HG03064 (cell line): ENCODE results near the gene IGSF6.
"Not testable (repeated sequence)": the region's sequence is repeated elsewhere in the genome, so short reads cannot be mapped to it uniquely, and the experiment has no call there.

Experiments used
- ATAC-seq: cut with Tn5 transposase; IDR thresholded peaks from one replicate; pipeline ENCODE4 v1.9.1; 2021; ENCODE audit warnings: low read depth; ENCODE audit not compliant: unreplicated experiment

IGSF6 gene

DNA sequence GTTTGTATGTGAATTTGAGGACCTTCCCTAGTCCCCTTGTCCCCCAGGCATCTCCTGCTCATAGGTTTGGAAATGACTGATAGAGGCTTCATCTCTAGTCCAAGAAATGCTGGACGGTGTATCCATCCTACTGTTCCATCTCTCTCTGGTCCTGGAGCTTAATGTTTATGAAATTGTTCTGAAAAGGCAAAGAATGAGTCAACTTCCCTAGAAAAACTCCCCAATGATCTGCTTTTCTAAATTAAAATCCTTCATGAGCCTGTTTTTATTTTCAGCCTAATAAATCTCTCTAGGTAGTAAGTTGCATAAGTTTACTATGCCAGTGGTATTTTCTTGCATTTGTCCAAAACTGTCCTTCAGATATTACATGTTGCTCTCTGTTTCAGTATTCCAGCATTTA lies 2.1 kb upstream of the IGSF6 start:
- no peak for ATAC-seq

DNA sequence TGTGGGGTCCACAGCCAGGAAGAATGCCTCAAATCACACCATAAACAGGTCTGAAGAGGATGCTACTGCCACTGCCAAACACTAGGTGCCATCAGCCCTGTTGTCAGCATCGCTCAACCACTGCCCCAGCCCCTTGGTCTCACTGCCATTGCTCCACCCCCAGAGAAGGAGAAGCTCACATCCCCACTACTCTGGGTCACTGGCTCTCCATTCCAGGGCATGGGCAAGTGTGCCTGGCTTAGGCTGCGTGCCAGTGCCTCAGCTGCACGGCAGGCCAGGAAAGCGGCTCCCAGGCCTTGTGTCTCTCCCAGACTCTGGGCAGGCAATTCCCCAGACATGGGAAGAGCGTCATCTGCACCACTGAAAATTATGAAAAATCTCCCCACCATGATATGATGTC lies 1.2 kb upstream of the IGSF6 start:
- ATAC-seq: no peak

DNA sequence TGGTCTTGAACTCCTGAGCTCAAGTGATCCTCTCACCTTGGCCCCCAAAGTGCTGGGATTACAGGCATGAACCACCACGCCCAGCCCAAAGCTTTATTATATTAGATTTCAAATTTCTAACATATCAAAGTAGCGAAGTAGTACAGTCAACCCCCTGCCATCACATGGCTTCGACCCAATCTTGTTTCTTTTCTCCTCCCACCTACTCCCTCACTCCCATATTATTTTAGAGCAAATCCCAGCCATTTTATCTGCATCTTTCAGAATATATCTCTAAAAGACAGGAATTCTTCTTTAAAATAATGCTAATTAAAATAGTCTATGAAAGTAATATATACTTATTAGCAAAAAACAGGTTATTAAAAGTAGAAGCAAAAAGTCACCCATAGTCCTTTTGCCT lies 893 bp downstream of the IGSF6 start:
- no peak for ATAC-seq

DNA sequence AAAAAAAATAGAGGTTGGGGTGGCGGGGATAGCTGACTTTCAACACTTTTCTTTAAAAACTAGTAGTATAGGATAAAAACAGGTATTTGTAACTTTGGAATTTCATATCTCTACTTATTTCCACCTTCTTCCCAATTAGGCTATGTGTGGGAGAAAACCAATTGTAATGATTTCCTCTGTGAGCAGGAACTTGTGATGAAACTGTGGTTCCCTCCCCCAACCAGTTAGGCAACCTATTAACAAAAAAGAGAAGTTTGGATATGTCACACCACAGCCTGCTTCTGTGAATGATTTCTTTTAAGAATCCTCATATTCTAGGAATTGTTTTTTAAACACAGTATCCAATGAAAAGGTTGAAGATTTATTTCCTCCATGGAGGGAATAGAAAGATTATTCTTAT lies 1.9 kb downstream of the IGSF6 start:
- ATAC-seq: no peak

DNA sequence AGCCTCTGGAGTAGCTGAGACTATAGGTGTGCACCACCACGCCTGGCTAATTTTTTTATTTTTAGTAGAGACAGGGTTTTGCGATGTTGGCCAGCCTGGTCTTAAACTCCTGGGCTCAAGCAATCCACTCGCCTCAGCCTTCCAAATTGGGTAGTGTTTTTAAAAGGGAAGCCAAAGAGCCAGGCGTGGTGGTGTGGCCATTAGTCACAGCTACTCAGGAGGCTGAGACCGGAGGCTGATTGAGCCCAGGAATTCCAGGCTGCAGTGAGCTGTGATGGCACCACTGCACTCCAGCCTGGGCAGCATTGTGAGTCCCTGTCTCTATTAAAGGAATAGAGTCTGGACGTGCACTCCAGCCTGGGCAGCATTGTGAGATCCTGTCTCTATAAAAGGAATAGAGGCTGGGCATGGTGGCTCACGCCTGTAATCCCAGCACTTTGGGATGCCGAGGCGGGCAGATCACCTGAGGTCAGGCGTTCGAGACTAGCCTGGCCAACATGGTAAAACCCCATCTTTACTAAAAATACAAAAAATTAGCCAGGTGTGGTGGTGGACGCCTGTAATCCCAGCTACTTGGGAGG lies 2.5 kb downstream of the IGSF6 start:
- not testable (repeated sequence) for ATAC-seq

DNA sequence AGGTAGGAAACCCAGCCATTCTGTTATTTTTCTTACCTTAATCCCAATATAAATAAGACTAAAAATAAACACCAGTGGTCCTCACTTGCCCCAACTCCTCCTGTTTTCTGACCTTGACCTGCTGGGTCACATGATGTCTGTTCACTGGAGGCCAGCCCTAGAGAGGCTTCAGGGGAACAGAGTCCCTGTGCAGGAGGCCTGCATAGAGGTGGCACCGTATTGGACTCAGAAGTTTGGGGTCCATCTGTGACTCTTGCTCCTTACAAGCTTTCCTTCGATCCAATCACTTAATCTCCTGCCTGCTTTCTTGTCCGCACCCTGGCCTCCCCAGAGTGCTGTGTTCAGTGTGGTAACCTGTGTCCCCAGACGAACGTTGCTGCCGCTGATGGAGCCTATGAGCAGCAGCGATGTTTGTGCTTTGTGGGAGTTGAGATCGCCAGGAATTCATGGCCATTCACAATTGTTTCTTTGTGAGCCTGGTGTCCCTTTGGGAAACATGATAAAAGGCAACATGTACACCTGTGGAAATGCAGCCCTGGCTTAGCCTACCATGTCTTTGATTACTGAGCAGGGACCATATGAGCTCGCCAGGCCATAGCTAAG lies 4.7 kb downstream of the IGSF6 start:
- no peak for ATAC-seq

DNA sequence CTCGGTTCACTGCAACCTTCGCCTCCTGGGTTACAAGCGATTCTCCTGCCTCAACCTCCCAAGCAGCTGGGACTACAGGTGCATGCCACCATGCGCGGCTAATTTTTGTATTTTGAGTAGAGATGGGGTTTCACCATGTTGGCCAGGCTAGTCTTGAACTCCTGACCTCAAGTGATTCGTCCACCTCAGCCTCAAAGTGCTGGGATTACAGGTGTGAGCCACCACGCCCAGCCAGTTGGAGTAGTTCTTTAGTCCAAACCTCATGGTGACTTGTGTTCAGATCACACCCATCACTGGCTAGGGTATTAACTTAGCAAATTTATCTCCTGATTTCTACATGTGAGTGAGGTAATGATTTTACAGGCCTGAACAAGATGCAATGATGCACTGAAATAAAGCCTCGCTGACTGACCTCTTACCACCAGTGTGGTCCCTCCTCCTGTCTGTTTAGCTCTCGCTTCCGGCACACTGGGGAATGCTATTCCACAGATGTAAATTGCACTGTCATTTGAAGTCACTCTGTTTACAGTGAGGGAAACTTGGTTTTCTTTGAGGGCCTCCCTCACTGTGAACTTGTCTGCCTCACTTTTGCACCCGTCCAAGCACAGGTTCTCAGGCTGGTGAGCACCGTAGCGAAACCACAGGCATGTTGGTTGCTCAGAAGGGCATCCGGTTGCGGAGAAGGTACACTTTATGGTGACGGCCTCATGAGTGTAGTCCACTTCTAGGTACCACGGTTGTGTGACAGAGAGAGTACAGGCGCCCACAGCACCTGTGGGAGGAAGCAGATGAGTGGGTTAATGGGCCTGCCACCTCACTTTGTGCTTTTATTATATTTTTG lies 5.5 kb downstream of the IGSF6 start:
- ATAC-seq: peak; percentile 76

DNA sequence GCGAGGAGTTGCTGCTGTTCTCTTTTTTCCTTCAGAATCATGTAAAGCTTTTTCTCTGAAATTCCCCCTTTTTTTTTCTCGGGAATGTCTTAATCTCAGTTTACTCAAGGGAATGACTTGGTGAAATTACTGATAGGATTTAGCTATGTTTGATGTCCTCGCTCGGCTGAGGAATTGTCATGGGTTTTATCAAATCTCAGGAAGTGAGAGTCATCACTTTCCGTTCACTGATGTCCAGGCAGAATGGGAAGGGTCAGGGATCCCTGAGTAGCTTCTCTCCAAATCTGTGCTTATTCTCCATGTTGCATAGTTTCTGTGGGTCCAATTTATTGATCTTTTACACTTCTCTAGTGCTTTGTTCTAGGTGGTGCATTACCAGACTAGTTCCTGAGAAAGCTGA lies 6.3 kb downstream of the IGSF6 start:
- ATAC-seq: no peak

DNA sequence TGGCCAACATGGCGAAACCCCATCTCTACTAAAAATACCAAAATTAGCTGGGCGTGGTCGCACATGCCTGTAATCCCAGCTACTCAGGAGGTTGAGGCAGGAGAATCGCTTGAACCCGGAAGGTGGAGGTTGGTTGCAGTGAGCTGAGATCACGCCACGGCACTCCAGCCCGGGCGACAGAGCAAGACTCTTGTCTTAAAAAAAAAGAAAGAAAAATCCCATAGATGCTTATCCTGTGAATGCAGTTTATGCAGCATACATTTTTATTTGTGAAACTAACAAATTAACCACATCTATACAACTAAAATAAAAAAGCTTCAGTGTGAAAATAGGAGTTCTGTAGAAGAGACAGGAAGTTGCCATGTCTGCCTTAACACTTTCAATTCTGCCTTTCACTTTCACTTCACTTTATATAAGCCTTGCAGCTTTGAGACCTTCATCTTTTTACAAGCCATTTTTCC lies 7.1 kb downstream of the IGSF6 start:
- no peak for ATAC-seq

DNA sequence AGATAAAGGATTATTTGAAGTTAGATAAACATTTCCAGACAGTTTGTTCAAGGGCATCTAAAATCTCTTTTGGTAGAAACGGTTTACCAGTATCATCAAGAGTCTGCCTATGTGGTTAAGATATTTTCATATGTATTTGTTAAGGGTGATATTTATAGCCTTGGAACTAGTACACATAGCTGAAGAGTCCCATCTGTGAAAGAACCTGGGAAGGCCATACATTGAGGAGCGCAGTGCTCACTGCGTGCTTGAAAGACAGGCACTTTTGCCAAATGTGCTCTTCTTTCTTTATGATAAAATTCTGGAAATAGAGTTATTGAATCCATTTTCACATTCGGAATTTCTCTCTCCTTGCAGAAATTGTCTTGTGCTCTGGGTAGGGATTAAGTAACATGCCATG lies 7.7 kb downstream of the IGSF6 start:
- no peak for ATAC-seq

DNA sequence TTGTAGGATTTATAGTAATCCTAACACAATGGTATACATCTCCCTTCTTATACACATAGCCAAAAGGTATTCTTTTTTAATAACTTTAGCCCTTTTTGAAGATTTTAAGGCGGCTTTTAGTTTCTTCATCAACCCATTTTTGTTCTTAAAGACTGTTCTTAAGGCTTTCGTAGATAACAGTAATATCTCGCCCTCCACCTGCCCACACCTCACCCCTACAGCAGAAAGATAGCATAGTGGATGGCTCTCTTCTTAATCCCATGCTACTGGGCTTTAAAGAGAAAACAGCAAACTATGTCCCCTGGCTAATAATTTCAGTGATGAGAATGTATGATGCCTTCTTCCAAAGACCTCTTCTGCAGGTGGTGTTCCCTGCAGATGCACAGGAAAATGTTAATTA lies 8.6 kb downstream of the IGSF6 start:
- ATAC-seq: no peak

DNA sequence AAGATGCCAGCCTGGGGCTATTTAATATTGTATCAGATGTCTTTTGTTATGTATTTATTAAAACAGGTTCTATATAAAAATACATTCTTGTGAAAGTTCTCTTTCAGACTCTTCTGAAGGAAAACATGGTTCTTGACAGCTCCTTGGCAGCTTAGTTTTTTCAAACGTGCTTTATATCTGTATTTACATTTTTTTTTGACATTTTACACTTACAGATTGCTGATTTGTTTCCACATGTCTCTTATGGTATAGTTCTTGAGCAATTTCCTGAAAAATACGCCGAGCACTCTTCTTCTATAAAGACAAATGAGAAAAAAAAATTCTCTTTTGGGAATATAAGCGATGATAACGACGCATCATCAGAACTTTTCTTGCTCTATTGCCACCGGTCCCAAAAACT lies 9.5 kb downstream of the IGSF6 start:
- no peak for ATAC-seq

DNA sequence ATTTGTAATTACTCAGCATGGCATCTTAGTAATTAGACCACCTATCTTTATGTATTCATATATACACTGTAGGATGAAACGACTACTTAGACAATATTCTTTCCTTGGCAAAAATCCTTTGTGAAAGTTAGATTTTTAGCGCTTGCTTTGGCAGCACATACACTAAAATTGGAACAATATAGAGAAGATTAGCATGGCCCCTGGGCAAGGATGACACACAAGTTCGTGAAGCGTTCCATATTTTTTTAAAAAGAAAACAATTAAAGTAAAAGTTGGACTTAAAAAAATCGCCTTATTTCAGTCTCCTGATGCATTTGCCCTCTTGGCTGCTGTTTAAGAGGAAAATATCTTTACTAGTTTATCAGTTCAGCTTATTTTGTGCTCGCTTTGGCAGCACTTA lies 10.5 kb downstream of the IGSF6 start:
- ATAC-seq: no peak

DNA sequence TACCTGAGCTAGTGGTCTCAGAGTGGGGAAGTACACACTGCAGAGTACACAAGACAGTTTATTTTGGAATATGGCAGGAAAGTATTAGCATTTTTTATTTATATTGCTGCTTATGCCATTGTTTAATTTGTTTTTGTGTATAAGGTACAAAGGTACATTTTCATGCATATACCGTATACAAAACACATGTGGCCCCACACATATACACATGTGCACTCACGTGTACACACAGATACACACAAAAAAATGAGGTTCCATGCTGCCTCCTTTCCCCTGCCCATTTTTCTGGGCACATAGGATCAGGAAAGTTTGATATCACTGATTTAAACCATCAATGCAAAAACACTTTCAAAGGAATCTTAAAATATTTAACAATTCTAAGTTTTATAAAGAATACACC lies 12.9 kb downstream of the IGSF6 start:
- ATAC-seq: no peak

DNA sequence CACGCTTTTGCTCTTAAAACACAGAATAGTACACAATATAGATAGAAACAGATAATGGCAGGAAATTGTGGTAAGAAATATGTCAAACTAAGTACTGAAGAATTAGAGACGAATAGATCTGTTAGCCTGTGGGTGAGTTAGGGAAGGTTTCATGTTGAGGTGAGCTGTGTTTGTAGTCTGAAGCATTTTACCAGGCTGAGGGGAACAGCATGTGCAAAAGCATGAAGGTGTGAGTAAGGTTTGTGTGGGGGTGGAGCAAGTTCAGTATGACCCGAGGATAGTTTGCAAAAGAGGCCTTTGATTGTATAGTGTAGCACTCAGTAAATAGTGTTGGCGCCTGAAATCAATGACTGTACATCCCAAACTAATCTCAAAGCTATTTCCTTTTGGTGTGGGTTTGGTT lies 13.8 kb downstream of the IGSF6 start:
- no peak for ATAC-seq

DNA sequence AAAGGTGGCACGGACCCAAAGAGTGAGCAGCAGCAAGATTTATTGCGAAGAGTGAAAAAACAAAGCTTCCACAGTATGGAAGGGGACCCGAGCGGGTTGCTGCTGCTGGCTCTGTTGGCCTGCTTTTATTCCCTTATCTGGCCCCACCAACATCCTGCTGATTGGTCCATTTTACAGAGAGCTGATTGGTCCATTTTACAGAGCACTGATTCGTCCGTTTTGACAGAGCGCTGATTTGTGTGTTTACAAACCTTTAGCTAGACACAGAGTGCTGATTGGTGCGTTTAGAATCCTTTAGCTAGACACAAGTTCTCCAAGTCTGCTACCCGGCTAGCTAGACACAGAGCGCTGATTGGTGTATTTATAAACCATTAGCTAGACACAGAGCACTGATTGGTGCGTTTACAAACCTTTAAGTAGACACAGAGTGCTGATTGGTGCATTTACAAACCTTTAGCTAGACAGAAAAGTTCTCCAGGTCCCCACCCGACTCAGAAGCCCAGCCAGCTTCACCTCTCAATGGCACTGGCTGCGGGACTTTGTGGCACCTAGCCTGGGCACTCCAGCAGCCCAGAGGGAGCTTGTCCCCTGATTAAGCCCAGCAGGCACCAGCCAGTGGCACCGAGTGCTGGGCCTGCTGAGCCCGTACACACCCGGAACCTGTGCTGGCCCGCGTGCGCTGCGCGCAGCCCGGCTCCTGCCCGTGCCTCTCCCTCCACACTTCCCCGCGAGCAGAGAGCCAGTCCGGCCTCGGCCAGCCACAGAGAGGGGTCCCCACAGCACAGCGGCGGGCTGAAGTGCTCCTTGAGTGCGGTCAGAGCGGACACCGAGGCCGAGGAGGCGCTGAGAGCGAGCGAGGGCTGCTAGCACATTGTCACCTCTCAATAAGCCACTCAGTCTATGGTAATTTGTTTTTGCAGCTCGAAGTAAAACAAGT lies 15.1 kb downstream of the IGSF6 start:
- no peak for ATAC-seq

DNA sequence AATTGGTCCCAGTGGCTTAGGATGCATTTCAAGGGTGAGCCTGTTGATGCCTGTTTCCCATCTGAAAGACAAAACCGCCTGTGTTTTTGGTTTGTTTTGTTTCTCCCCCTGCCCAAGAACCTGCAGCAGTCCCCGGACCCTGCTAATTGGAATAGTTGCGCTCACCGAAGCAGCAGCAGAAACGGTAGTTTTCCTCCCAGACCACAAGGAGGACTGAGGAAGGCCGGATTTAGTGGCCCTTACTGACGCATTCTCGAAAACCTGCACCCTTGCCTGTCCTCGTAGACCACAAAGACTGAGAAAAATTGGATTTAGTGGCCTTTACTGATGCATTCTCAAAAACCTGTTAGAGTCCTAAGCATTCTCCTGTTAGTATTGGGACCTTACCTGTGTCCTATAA lies 16.7 kb downstream of the IGSF6 start:
- not testable (repeated sequence) for ATAC-seq

DNA sequence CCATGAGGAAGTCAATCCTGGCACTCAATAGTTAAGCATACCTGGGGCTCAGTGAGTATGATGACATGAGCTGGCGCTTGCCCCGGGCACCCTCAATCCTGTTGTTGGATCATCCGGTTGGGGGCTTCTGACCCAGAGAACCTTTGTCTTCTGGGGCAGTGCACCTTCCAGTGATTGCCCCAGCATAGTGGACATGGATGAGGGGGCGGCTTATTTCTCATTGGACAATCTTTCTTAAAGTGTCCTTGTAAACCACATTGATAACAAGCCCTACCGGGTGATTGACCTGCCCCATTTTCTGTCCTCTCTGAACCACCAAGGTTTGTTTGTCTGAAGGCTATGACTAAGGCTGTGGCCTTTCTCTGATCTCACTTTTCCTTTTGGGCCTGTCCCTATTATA lies 18.2 kb downstream of the IGSF6 start:
- no peak for ATAC-seq

DNA sequence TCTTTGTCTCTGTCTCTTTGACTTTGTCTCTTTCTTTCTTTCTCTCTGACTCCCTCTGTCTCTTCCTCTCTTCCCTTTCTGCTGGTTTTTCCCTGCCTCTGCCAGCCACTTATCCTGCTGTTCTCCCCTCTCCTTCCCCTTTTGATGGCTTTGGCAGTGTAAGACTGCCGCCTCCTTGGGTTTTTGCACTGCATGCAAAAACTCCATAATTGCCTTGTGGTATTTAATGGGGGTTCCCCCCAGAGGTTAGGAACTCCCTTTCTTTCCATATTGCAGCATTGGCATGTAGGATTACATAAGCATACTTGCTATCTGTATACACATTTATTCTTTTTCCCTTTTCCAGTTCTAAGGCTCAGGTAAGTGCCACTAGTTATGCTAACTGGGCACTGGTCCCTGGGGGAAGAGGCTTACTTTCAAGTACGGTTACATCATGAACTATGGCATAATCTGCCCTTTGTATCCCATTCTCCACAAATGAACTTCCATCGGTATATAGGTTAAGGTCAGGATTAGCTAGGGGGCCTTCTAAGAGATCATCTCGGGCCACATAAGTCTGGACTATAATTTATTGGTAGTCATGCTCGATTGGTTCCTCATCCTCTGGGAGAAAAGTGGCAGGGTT lies 20.3 kb downstream of the IGSF6 start:
- ATAC-seq: not testable (repeated sequence)

DNA sequence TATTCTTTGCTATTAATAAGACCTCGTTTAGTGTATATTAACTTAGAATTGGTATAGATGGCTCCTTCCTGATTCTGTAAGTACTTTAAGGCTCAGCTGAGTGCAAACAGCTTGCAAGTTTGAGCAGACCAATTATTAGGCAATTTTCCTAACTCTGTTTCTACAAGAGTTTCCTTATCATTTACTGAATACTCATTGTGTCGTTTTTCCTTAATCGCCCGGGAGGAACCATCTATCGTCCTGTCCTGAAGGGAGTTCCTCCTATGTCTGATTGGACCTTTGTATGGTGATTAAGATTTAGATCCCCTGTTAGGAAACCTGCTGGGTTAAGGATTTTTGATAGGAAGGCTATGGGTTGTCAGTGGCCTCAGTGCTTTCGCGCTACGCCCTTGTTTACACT lies 21.0 kb downstream of the IGSF6 start:
- ATAC-seq: not testable (repeated sequence)
